ENCODE measurements around the gene DPH3. TPM values are rescaled to one million over a fixed set of nuclear protein-coding genes. Genes with fewer than 3 reads are reported as not detected.

The DPH3 gene
- total and polyA plus RNA-seq, 2 of the 8 experiments (the other 6 are each of a cell fraction or from before 2014, with no cell fraction given), result 9.8 to 40.1 TPM

DNA sequence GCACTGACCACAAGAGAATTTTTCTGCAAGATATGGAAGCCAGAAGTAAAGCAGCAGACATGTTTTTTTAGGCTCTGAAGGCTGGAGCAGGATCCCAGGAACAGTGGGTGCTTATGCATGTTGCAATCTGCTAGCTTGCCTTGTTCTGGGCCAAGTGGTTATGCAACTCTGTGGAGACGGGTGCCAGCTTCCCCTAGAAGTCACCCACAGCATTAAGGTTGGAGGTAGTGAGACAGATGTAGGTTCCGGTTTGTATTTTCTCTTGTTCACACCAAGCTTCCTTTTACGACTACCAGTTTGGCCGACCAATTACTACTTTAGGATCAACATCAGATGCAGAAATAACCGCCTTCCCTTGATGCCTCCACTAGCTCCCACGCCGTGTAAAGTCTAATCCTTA lies 11.1 kb downstream of the DPH3 start:
- Histone ChIP-seq H3K9ac (replicated peaks in 1 of 4; ENCODE audit: extremely low read depth in 1 of 4, low read depth in 3 of 4, low read length in 3 of 4) (no peak overlapping the region), H3K4ac (replicated peaks; ENCODE audit: insufficient read length, low read depth, low read length) (no peak overlapping the region), H2BK5ac (ENCODE audit: low read depth, low read length) (no peak overlapping the region), H3K4me3 (ENCODE audit: extremely low read depth in 1 of 4, insufficient read depth in 2 of 4, low read depth in 3 of 4, low read length in 4 of 4) (no peak overlapping the region), H3K4me2 (ENCODE audit: insufficient read depth in 1 of 2, low read depth in 2 of 2, low read length in 2 of 2) (no peak overlapping the region), H4K8ac (ENCODE audit: extremely low read depth, insufficient read depth, low read length) (no peak overlapping the region), H3K18ac (ENCODE audit: extremely low read depth, low read length) (no peak overlapping the region), H4K20me1 (replicated peaks in 1 of 2; ENCODE audit: control insufficient read depth in 1 of 2, insufficient read depth in 2 of 2, low read length in 2 of 2) (no peaks in the 10 kb centered on the region), H2AK5ac (ENCODE audit: low read depth, low read length) (no peak overlapping the region), H3K14ac (ENCODE audit: insufficient read length) (no peak overlapping the region), H3K79me2 (ENCODE audit: control insufficient read depth in 1 of 2, insufficient read depth in 2 of 2, low read length in 2 of 2) (no peaks in the 10 kb centered on the region), H4K91ac (replicated peaks; ENCODE audit: insufficient read length, low read length) (no peak overlapping the region), H3K79me1 (ENCODE audit: low read depth, low read length) (no peaks in the 10 kb centered on the region), H2AFZ (ENCODE audit: low read length) (no peak overlapping the region), H3K27me3 (replicated peaks in 1 of 4; ENCODE audit: control insufficient read depth in 3 of 4, extremely low read depth in 1 of 4, insufficient read depth in 3 of 4, low read length in 3 of 4) (no peaks in the 10 kb centered on the region), H3K56ac (replicated peaks; ENCODE audit: insufficient read length, low read depth, low read length) (no peak overlapping the region), H2BK20ac (ENCODE audit: low read length) (no peak overlapping the region), H2BK12ac (ENCODE audit: low read depth, low read length) (no peak overlapping the region), H2BK120ac (replicated peaks; ENCODE audit: low read depth, low read length) (no peak overlapping the region), H3K23me2 (ENCODE audit: low read depth, low read length) (no peaks in the 10 kb centered on the region), H3K27ac (ENCODE audit: low read depth, low read length) (no peak overlapping the region), H3K4me1 (replicated peaks in 1 of 4; ENCODE audit: control insufficient read depth in 3 of 4, insufficient read depth in 4 of 4, low read length in 3 of 4) (no peaks in the 10 kb centered on the region), H3K36me3 (ENCODE audit: control insufficient read depth in 2 of 4, insufficient read depth in 4 of 4, low read length in 3 of 4) (no peaks in the 10 kb centered on the region), H4K5ac (ENCODE audit: insufficient read length, low read depth, low read length) (no peak overlapping the region), H2BK15ac (ENCODE audit: low read length) (no peak overlapping the region), H3K23ac (ENCODE audit: insufficient read length) (no peak overlapping the region), H3K9me3 (ENCODE audit: insufficient read depth in 2 of 2, low read depth in 1 of 2, low read length in 1 of 2) (no peaks in the 10 kb centered on the region)
- TF ChIP-seq POU5F1 (IDR thresholded peaks at IDR 0.05; ENCODE audit: low read depth, low read length) (no peak), JUND (IDR thresholded peaks at IDR 0.05; ENCODE audit: low read length) (no peak), EP300 (IDR thresholded peaks at IDR 0.05; ENCODE audit: borderline replicate concordance in 1 of 2, low read depth in 2 of 2, low read length in 2 of 2) (no peak), SAP30 (IDR thresholded peaks at IDR 0.05; ENCODE audit: insufficient read depth, insufficient replicate concordance, low read length) (no peak), RFX5 (IDR thresholded peaks at IDR 0.05; ENCODE audit: borderline replicate concordance, low read depth, low read length) (no peak), JUN (IDR thresholded peaks at IDR 0.05; ENCODE audit: low read depth, low read length) (no peak)
- ChIA-PET CTCF (ENCODE audit: partially characterized antibody) (interaction anchor here (0.5 to 2.8 kb wide), 6 partner anchors 11 to 298 kb away, joined by 3 to 13 read pairs (median 4); partner anchors contain the start of genes DPH3 and OXNAD1), POLR2A (ENCODE audit: partially characterized antibody) (interaction anchor here (2.7 kb wide), 1 partner anchor 11 kb away, joined by 10 read pairs; the partner anchor contains the start of genes DPH3 and OXNAD1)
- 82% methylated on average over 7 of the region's 7 CpGs; no CpG with 5 or more reads in 1 of the 2 experiments for WGBS, 2 experiments (ENCODE audit: extremely low coverage in 1 of 2, insufficient coverage in 1 of 2, insufficient read length in 1 of 2, insufficient replicate concordance in 2 of 2, low coverage in 1 of 2, low lambda C conversion rate in 2 of 2, missing lambda C conversion rate in 1 of 2)
- no peak for DNase-seq (ENCODE audit: low read depth in 1 of 2, low spot score in 2 of 2)
- FAIRE-seq, result no peak
